HG02610 (cell line): ENCODE data around the gene PKHD1.
A peak's percentile ranks its signal among the peaks of the same experiment; 100 is the strongest.

Source experiments
- ATAC-seq: cut with Tn5 transposase; IDR thresholded peaks from one replicate; pipeline ENCODE4 v1.9.1; 2021; ENCODE audit warnings: mild to moderate bottlenecking, moderate library complexity; ENCODE audit not compliant: unreplicated experiment

Gene PKHD1

DNA sequence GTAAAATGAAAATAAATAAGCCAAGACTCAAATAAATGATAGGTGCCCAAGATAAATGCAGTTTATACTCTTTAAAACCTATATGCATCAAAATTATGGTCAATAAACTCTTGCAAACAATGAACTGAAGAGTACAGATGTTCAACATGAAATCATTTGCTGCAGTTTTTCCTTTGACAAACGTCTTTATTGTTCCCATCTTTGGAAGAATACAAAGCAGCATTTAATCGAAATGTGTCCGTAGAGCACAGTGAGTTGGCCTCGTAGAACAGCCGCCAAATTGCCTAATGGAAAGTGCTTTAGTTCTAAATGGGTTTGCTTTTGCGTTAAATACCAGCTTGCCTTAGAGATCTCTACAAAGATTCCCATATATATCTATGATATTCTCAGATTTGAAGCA, 447.4 kb downstream of the PKHD1 start:
- no peak for ATAC-seq

DNA sequence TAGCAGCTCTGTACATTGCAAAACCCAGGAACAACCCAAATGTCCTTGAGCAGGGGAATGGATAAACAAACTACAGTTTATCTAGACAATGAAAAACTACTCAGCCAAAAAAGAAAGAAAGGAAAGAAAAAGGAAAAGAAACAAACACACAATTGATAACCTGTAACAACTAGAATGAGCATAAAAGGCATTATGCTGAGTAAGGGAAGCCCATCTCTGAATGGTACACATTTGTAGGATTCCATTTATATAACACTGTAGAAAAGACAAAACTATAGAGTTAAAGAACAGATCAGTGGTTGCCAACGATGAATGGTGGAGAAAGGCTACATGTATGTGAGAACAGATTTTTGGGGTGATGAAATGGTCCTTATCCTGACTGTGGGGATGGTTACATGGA, 454.0 kb downstream of the PKHD1 start:
- ATAC-seq, result no peak

DNA sequence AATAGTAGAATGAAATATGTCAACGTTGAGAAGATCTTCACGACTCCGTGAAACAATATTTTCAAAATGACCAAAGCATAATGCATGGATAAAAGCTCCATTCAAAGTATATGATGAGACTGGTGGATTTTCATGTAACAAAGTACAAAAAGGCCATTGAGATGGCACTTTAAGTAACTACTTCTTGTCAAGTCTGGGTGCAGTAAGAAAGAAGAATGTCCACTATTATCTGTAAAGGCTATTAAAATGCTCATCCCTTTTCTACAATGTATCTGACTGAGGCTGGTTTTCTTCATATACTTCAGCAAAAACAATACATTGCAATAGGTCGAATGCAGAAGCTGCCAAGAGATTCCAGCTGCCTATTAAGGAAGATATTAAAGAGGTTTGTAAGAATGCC, 457.4 kb downstream of the PKHD1 start:
- ATAC-seq, result no peak

DNA sequence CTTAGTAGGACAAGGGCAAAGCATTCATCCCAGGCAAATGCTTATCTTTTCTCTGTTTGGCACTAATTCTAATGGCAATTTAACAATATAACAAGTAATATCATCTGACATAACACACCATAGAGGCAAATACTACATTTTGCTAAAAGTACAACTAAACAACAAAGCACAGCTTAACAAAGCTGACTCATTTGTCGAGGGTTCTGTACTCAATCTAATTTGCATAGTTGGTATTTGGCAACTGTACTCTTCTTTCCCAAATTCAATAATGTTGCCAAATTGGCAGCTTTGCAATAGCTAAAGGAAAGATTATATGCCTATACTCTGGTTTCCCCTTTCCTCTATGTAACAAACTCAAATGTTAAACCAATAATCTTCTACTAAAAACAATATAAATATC, 461.0 kb downstream of the PKHD1 start:
- no peak for ATAC-seq

DNA sequence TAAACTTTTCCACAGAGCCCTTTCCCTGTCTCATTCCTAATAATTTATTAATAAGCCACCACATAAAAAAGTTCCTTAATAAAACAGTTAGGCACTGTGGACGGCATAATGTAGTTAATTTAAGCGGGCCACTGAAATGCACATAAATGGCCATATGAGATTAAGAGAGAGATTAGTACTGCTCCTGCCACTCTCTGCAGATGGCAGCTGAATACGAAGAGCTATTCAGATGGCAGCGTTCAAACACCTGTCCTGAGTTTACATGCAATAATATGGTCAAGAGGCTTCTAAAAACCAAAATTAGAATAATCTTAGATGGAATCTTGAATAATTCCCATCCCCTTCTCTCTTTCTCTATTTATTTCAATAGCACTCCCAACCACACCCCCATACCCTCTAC, 461.8 kb downstream of the PKHD1 start:
- ATAC-seq, result no peak

DNA sequence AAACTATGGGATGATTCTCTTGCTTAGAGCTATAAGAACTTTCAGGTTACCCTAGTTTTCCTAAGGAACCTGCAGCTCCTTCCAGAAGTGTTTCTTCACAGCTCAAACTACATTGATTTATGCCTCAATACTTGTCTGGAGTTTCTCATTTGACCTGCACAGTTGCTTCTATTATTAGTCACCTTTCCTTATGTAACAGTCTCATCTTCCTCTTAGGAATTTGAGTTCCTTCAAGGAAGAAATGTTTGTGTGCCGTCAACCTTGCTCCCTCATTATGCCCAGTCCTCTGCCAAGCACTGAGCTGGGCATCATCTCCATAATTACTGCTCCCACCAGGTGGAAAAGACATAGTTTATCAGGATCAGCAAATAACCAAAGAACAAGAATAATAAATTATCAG, 466.4 kb downstream of the PKHD1 start:
- ATAC-seq, result no peak

DNA sequence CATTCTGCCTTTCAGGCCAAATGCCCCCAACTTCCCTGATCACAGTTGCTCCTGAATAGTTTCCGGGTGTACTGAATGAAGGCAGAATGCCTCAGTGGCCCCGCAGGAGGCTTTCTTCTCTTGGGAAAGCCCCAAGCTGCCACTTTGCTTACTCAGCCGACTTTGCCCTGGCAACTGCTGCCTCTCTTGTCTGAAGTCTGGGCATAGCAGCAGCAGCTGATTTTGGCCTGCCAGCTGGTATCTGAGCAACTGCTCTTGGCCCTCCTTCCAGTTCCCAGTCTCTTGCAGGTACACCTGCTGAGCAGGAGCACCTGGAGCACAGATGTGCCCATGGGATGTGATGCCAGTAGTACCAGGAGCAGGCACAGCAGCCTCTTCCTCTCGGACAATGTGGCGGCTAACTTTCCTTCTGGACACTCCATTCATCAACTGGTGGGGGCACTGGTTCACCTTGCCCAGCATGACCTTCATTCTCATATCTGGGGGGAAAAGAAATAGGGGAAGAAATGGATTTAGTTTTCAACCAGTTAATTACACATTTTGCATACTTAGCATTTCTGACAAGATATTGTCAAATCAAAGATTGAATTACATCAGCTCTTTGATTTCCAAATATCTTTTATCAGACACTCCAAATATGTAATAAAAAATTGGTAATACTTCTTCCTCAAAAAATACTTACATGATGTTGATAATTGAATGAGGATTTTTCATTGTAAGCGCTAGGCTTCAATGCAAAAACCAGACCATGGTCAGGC, 468.2 kb downstream of the PKHD1 start:
- ATAC-seq, result no peak

DNA sequence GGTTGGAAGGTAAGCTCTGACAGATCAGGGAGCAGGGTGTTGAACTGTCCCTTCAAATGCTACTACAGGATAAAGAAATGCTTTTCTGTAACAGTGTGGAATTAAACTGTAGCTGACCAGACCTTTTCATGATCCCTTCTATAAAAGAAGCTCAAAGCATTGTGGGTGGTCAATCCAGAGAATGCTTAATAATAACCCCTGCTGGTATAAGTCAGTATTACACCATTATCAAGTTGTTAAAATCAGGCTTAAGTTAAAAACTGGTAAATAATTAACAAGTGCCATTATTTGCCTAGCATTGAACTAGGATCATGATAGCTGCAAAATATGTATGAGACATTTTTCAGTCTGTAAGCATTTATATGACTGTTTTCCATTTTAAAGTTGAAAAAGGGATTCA, 468.9 kb downstream of the PKHD1 start:
- ATAC-seq, result no peak

DNA sequence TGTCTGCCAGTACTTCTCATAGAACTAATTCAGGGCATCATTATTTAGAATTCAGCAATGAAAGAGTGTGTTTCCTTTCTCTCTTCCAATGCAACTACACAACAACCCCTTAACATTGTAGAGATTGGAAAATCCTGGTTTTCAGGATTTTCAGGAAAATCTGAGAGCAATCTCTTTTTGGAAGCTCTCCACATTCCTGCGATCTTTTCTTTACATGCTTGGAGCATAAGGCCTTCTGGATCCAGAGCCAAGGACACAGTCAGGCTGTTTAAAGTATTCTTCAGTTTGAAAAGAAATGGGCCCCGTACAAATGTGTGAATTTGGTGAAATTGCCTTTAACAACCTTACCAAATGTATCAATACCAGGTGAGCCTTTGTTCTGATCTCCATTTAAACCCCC, 469.7 kb downstream of the PKHD1 start:
- ATAC-seq, result no peak

DNA sequence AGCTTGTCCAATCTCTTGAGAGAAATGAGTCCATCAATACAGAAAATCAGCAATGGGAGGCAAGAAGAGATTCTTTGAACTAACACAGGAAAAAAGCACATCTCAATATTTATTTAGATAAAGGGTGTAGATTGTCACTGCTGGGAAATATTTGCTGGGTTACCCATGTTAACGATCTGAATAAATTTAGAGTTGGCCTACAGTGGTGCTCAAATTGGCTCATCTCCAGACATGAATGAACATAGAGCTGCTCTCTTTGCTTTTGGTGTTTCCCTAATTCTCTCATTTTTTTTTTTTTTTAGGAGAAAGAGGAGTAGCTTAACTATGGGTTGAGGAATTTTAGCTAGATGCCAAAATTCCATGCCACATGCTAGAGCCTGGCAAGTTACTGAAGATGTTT, 471.2 kb downstream of the PKHD1 start:
- ATAC-seq, result no peak

DNA sequence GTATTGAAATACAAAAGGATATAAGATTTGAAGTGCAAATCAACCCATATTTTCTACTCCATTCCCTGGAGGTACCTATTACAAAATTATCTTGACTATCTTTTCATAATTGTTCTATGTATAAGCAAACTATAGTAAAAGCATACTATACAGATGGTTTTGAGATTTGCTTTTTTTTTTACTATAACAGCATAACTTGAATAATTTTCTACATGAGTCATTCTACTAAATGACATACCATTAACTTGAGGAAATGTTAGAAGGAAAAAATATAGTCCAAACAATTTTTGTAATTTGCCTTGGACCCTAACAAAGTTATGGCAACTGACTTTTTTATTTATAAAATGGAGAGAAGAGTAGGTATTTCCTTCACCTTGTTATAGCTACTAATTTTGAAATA, 472.7 kb downstream of the PKHD1 start:
- no peak for ATAC-seq

DNA sequence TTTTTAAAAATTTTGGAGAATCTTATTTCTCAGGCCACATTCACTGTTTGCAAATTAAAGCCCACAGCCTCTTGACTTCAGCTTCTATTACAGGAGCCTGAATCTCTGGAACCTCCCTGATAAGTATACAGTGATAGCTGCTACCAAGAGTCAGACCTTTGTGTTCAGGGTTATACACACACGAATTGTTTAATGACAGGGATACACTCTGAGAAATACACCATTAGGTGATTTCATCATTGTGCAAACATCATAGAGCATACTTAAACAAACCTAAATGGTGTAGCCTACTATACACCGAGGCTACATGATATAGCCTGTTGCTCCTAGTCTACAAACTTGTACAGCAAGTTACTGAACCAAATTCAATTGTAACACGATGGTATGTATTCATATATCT, 473.9 kb downstream of the PKHD1 start:
- ATAC-seq, result no peak

DNA sequence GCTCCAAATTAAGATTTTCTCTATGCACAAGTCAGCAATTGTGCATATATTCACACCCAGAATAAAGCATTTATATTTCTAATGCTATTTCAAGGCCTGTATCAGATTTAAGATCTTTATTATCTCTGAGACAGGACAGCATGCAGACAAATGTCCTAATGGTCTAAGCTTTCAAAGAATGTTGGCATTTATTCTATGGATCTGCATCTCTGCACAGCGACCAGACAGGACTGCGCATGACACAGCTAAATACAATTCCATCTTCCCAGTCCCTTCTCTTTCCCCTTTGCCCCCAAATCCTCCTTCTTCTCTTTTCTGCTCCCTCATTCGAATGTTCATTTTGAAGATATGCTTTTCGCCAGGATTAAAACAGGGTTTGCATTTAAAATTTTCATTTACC, 478.5 kb downstream of the PKHD1 start:
- ATAC-seq, result no peak

DNA sequence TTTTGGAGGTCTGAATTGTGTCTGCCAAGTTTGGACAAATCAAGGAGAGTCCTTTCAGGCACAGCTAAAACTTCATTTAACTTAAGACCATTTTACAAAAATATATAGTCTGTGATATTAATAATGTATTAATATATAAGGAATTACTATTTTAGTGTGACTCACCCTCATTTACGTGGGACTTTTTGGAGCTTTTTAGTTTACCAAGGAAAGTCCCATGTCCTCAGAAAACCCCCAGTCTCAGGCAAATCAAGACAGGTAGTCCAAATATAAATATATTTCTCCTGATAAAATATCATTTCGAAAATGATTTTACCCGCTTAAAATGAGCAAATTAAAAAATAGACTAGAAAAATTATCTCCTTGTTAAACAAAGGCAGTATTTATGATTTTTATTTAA, 479.0 kb downstream of the PKHD1 start:
- peak; percentile 66 for ATAC-seq

DNA sequence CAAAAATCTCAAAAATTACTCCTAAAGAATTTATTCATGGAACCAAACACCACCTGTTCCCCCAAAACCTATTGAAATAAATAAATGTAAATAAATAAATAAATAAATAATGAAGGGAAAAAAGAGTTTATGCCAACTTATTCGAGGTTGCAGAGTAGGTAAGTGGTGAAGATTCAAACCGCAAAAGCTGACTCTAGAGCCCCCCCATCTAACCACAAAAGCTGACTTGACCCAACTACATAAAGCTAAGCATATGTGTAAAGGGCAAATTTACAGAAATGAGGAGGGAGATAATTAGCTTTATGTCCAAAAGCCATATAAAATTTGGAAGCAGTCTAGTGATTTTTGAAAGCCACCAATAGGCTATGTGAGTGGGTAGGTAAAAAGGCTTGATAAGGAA, 486.9 kb downstream of the PKHD1 start:
- no peak for ATAC-seq

DNA sequence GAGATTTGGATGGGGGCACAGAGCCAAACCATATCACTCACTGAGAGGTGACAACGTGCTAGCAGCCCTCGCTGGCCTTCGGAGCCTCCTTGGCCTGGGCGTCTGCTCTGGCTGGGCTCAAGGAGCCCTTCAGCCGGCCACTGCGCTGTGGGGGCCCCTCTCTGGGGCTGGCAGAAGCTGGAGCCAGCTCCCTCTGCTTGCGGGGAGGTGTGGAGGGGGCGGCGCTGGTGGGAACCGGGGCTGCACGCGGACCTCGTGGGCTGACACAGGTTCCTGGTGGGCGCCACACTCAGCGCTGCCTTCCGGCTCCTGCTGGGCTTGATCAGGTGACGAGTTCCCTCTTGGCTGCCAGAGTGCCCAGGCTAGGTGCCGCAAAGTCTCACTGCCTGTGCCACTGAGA, 489.2 kb downstream of the PKHD1 start:
- no peak for ATAC-seq

DNA sequence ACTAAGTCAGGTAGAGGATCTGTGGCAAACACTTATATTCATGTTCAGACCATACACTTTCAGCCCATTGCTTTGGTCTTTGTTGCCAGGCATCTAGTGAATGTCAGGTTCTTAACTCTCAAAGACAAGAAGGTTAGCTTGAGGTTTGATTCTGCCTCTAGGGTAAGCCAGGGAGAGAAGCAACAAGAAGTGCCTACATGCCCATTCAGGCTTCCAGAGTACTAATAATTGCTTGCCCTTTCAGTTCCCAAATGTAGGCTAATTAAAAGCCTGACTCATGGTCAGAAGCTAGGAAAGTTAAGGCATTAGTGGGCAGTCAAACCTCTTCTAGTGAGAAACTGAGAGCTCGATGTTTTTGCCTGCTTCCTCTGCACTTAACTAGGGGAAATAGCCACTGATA, 492.4 kb downstream of the PKHD1 start:
- no peak for ATAC-seq

DNA sequence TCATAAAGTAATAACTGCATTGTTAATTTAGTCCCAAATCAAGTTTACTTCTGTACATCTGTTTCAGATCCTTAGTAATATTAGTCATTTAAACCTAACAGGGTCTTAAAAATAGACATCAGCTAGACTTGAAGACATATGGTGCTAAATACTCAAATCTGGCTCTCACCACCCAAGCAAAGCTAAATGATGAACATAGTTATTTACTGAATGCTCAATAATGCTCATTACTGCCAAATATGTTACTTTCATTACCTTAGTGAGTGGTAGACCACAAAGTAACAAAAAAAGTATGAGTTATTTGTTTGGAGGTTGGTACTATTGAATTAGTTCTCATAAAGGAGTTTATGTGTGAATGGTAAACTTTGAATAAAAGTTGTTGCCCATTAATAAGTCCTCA, 502.1 kb downstream of the PKHD1 start:
- peak; percentile 43 for ATAC-seq

DNA sequence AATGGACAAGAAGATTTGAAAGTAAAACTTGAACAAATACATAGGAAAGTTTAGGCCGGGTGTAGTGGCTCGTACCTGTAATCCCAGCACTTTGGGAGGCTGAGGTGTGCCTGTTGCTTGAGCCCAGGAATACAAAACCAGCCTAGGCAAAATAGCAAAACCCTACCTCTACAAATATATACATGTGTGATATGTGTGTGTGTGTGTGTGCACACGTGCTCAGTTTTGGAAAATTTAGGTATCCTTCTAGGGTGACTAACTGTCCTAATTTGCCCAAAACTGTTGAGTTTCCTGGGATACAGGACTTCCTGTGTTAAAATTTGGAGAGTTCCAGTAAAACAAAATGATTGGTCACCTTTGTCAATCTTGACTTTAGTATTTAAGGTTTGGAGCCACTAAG, 503.2 kb downstream of the PKHD1 start:
- no peak for ATAC-seq

DNA sequence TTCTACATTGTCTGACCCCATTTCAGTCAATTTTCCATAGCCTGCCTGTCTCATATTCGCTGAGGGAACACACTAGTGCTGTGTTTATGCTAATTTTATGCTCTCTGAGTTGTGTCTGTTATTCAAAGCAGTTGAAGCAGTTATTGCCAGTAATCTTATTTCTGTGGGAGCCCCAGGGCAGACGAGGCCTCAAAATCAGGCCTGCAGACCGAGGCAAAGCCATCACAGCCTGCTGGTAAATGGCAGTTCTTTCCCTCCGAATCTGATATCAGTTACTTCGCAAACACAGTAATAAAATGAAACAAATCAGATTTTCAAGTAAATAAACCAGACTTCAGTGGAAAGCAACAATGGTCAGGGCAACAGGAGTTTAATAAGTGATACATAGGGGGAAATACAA, 508.4 kb downstream of the PKHD1 start:
- no peak for ATAC-seq

DNA sequence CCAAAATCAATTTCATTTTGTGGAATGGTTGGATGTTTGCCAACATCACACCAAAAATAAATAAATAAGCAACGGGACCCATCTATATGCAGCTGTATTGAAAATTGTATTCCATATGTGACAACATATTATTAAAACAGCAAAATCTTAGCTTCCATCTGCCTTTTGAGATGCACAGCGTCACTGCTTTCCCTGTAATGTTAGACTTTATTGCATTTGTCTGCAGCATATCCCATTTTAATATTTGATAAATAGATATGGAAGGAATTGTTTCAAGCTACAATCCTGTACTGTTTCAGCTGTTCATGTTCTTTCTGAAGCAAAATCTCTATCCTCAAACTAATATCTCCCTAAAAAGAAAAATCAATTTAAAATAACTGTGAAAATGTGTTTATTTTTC, 509.1 kb downstream of the PKHD1 start:
- no peak for ATAC-seq

DNA sequence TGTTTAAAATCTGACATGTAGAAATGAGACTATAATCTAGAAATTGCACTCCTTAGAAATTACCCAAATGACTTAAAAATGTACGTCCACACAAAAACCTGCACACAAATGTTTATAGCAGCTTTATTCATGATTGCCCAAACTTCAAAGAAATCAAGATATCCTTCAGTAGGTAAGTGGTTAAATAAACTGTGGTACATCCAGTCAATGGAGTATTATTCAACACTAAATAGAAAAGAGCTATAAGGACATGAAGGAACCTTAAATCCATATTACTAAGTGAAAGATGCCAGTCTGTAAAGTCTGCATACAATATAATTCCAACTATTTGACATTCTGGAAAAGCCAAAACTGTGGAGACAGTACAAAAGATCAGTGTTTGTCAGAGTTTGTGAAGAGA, 513.4 kb downstream of the PKHD1 start:
- ATAC-seq, result no peak

DNA sequence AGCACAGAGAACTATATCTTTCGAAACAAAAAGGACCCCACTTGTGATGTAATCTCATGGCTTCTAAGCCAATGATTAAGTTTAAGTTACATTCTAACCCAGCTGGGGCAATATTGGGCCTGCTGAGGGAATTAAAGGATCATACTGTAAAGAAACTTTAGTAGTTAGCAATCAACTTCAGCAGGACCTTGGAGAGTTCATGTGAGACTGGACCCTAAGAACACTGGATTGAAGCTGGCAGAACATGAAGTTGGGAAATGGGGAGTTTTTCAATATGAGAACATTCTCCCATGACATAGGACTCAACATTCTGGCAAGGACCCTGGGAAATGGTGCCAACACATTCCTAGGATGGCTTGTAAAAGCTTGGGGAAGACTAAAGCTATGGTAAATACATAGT, 516.2 kb downstream of the PKHD1 start:
- no peak for ATAC-seq
